HL-60 (cell line): Measurements from ENCODE around the gene PACS1.

Source experiments
- DNase-seq, 2 experiments: peaks; one replicate each; pipeline ENCODE4 v3.0.0-alpha.2; 2010 to 2020; ENCODE audit warnings: low read depth in 1 of 2, low spot score in 1 of 2
- H3K27ac ChIP-seq: fragments of 250-450 bp; sonication (Bioruptor Pico); replicated peaks from 2 replicates; pipeline ENCODE4 v1.5.1; 2020; ENCODE audit warnings: mild to moderate bottlenecking, moderate library complexity
- H3K27me3 ChIP-seq: fragments of 250-450 bp; sonication (Bioruptor Pico); 2 replicates; pipeline ENCODE4 v1.5.1; 2021; ENCODE audit warnings: mild to moderate bottlenecking, moderate library complexity; ENCODE audit not compliant: insufficient read depth, poor library complexity, severe bottlenecking
- H3K4me3 ChIP-seq: replicated peaks from 2 replicates; pipeline ENCODE4 v1.5.1; 2011; ENCODE audit warnings: mild to moderate bottlenecking, control low read depth, low read length; ENCODE audit not compliant: insufficient read depth
- CTCF ChIP-seq: IDR thresholded peaks from one replicate; pipeline ENCODE4 v1.5.1; 2011; ENCODE audit warnings: low read length, control low read depth, inconsistent platforms; ENCODE audit not compliant: insufficient read depth
- GABPA ChIP-seq: IDR thresholded peaks from 2 replicates; pipeline ENCODE4 v1.6.1; 2012; ENCODE audit warnings: low read depth
- POLR2AphosphoS5 ChIP-seq: IDR thresholded peaks from 2 replicates; pipeline ENCODE4 v1.6.1; 2012; ENCODE audit warnings: low read depth
- REST ChIP-seq: IDR thresholded peaks from 2 replicates; pipeline ENCODE4 v1.6.1; 2012; ENCODE audit warnings: low read depth; ENCODE audit not compliant: insufficient replicate concordance
- SPI1 ChIP-seq: IDR thresholded peaks from 2 replicates; pipeline ENCODE4 v1.6.1; 2012; ENCODE audit warnings: low read depth, mild to moderate bottlenecking, borderline replicate concordance

Gene PACS1

DNA sequence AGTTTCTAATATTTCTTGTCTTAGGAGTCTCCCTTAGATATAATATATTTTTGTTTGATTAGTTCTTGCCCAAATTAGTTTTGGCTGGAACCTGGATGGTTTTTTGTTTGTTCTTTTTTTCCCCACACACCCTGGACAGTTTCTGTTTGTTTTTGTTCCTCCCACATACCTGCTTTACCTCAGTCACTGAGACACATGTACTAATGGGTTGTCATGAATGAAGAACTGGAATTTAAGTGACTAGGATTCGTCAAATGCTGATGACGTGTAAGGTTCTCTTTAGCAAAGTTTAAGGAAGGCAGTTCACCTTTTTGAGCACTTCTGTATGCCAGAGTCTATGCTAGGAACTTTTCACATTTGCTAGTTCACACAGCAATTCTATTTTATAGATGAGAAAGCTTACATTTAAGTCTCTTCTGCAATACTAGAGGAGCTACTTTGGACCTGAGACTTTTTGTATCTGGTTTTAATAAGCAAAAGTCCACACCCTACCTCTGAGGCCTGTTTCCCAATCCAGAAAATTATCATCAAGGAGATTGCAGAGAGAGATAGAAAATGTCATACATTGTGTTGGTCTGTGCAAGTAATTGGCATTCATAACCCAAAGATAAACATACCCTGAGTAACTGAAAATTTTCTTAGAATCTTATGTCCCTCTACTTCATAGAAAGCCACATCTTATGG, 111.7 kb downstream of the PACS1 start:
- TF ChIP-seq GABPA (no peak), CTCF (no peak), SPI1 (no peak), REST (no peak), POLR2AphosphoS5 (no peak)
- H3K27ac ChIP-seq = no peak overlapping the region
- no peak for DNase-seq

DNA sequence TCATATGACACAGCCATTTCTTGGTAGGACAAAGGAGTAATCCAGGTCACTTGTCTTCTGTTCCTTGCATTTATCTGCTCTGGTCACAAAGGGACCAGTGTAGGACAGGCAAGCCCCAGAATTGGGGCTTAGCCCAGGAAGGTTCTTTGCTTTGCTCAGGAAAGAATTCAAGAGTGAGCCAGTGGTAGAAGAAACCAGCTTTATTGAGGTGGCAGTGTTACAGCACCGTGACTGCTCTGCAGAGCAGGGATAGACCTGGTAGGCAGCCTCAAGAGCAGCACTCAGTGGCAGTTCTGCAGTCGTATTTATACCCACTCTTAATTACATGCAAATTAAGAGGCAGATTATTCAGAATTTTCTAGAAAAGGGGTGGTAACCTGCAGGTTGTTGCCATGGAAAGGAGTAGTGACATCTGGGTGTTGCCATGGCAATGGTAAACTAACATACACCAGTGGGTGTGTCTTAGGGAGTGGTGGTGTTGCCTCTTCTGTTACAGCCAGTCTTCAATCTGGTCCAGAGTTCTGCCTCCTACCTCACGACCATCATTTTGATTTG, 113.5 kb downstream of the PACS1 start:
- no peak overlapping the region for H3K27ac ChIP-seq
- TF ChIP-seq POLR2AphosphoS5 = no peak
- TF ChIP-seq GABPA = no peak
- no peak for TF ChIP-seq SPI1
- TF ChIP-seq REST = no peak
- no peak for TF ChIP-seq CTCF
- no peak for DNase-seq
- no peaks in the 10 kb centered on the region for H3K27me3 ChIP-seq
- no peak overlapping the region for H3K4me3 ChIP-seq

More for the DNA sequence above, 111.7 kb downstream of the PACS1 start:
- no peak overlapping the region for H3K4me3 ChIP-seq
- H3K27me3 ChIP-seq = no peaks in the 10 kb centered on the region

DNA sequence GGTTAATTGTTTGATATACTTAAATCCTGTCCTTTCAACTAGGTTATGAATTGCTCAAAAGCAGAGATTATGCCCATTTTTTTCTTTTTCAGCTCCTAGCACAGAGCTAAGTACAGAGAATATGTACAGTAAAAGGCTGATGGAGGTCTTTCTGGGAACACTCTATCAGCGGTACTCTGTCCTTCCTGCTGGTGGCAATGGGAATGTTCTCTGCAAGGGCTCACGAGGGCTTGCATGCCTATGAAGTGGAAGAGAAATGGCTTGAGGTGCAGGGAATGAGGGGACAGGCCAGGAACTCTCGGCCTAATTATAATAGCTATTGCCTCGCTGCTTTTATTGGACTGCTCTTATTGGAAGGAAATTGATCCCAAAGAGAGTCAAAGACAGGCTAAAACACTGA, 114.7 kb downstream of the PACS1 start:
- Histone ChIP-seq H3K27ac (no peak overlapping the region), H3K4me3 (no peak overlapping the region), H3K27me3 (no peaks in the 10 kb centered on the region)
- no peak for DNase-seq
- no peak for TF ChIP-seq SPI1
- no peak for TF ChIP-seq GABPA
- TF ChIP-seq REST = no peak
- TF ChIP-seq CTCF = no peak
- TF ChIP-seq POLR2AphosphoS5 = no peak
